ENCODE measurements around the gene ARHGEF1.

The ARHGEF1 gene

GRCh38 chr19:41861846-41862245 lies 21.1 kb upstream of the ARHGEF1 start:
- H4K20me1 ChIP-seq (ENCODE audit: insufficient read depth, low read length): no peaks in the 10 kb centered on the region
- peaks cover 47% of the 10 kb centered on the region for H3K79me2 ChIP-seq (ENCODE audit: insufficient read depth, low read length)
- H3K4me1 ChIP-seq (ENCODE audit: insufficient read depth, low read length, severe bottlenecking): peaks cover 66% of the 10 kb centered on the region
- H3K9me2 ChIP-seq (ENCODE audit: low read depth, low read length): no peaks in the 10 kb centered on the region
- peak overlapping the region; percentile 92 for H3K4me2 ChIP-seq (ENCODE audit: low read length)
- peak overlapping the region; percentile 100 for H3K4me3 ChIP-seq (ENCODE audit: low read depth, low read length, poor library complexity, severe bottlenecking)
- no peak overlapping the region for H2AFZ ChIP-seq (ENCODE audit: low read length)
- H3K9me3 ChIP-seq (ENCODE audit: low read length): no peaks in the 10 kb centered on the region
- no peak for TF ChIP-seq CTCF (IDR thresholded peaks at IDR 0.05; ENCODE audit: low read length)
- no peak for TF ChIP-seq EZH2 (IDR thresholded peaks at IDR 0.05; ENCODE audit: borderline replicate concordance, low read length)
- H3K27me3 ChIP-seq (ENCODE audit: insufficient read depth, low read length): no peaks in the 10 kb centered on the region
- H3K27ac ChIP-seq (ENCODE audit: low read depth, low read length, poor library complexity, severe bottlenecking): peak overlapping the region; percentile 92
- H3K36me3 ChIP-seq (ENCODE audit: insufficient read depth, low read length): peaks cover 64% of the 10 kb centered on the region
- H3K9ac ChIP-seq (ENCODE audit: low read length): peak overlapping the region; percentile 100
- no peaks in the 10 kb centered on the region for H3F3A ChIP-seq (ENCODE audit: insufficient read depth, low read length)

- H4K20me1 ChIP-seq (ENCODE audit: insufficient read depth, low read length): no peaks in the 10 kb centered on the region
- TF ChIP-seq CTCF (IDR thresholded peaks at IDR 0.05; ENCODE audit: low read length) (no peak), EZH2 (IDR thresholded peaks at IDR 0.05; ENCODE audit: borderline replicate concordance, low read length) (no peak)
- H3K36me3 ChIP-seq (ENCODE audit: insufficient read depth, low read length): peaks cover 70% of the 10 kb centered on the region
- peak overlapping the region; percentile 100; the same call in 1 of the 2 replicates for H3K9ac ChIP-seq (ENCODE audit: low read length)
- H3K4me3 ChIP-seq (ENCODE audit: low read depth, low read length, poor library complexity, severe bottlenecking): peak overlapping the region; percentile 100
- H3K4me2 ChIP-seq (ENCODE audit: low read length): peak overlapping the region; percentile 92
- no peaks in the 10 kb centered on the region for H3K27me3 ChIP-seq (ENCODE audit: insufficient read depth, low read length)
- peak overlapping the region; percentile 92 for H3K27ac ChIP-seq (ENCODE audit: low read depth, low read length, poor library complexity, severe bottlenecking)
- peaks cover 47% of the 10 kb centered on the region for H3K79me2 ChIP-seq (ENCODE audit: insufficient read depth, low read length)
- H3K4me1 ChIP-seq (ENCODE audit: insufficient read depth, low read length, severe bottlenecking): peaks cover 73% of the 10 kb centered on the region
- no peaks in the 10 kb centered on the region for H3K9me3 ChIP-seq (ENCODE audit: low read length)
- H2AFZ ChIP-seq (ENCODE audit: low read length): no peak overlapping the region
- no peaks in the 10 kb centered on the region for H3K9me2 ChIP-seq (ENCODE audit: low read depth, low read length)
- H3F3A ChIP-seq (ENCODE audit: insufficient read depth, low read length): no peaks in the 10 kb centered on the region
Observed at GRCh38 chr19:41862445-41862986, 20.5 kb upstream of the ARHGEF1 start.

GRCh38 chr19:41863209-41863931 lies 19.6 kb upstream of the ARHGEF1 start:
- Histone ChIP-seq H3K4me1 (ENCODE audit: insufficient read depth, low read length, severe bottlenecking) (peaks cover 82% of the 10 kb centered on the region), H3K9ac (ENCODE audit: low read length) (peak overlapping the region; percentile 37; the same call in 1 of the 2 replicates)

More at GRCh38 chr19:41863209-41863931, 19.6 kb upstream of the ARHGEF1 start:
- no peak for TF ChIP-seq CTCF (IDR thresholded peaks at IDR 0.05; ENCODE audit: low read length)
- TF ChIP-seq EZH2 (IDR thresholded peaks at IDR 0.05; ENCODE audit: borderline replicate concordance, low read length): no peak
- Histone ChIP-seq H3K36me3 (ENCODE audit: insufficient read depth, low read length) (peaks cover 79% of the 10 kb centered on the region), H2AFZ (ENCODE audit: low read length) (no peak overlapping the region), H4K20me1 (ENCODE audit: insufficient read depth, low read length) (no peaks in the 10 kb centered on the region), H3K9me3 (ENCODE audit: low read length) (no peaks in the 10 kb centered on the region), H3K4me3 (ENCODE audit: low read depth, low read length, poor library complexity, severe bottlenecking) (peak overlapping the region; percentile 100), H3K27ac (ENCODE audit: low read depth, low read length, poor library complexity, severe bottlenecking) (peak overlapping the region; percentile 92), H3K27me3 (ENCODE audit: insufficient read depth, low read length) (no peaks in the 10 kb centered on the region), H3K79me2 (ENCODE audit: insufficient read depth, low read length) (peaks cover 50% of the 10 kb centered on the region), H3F3A (ENCODE audit: insufficient read depth, low read length) (no peaks in the 10 kb centered on the region), H3K4me2 (ENCODE audit: low read length) (peak overlapping the region; percentile 92), H3K9me2 (ENCODE audit: low read depth, low read length) (no peaks in the 10 kb centered on the region)
